HL-60 (cell line): Measurements from ENCODE around the gene CENPX.

Experiments used
- CTCF ChIP-seq: IDR thresholded peaks from one replicate; pipeline ENCODE4 v1.5.1; 2011; ENCODE audit warnings: low read length, control low read depth, inconsistent platforms; ENCODE audit not compliant: insufficient read depth
- GABPA ChIP-seq: IDR thresholded peaks from 2 replicates; pipeline ENCODE4 v1.6.1; 2012; ENCODE audit warnings: low read depth
- POLR2AphosphoS5 ChIP-seq: IDR thresholded peaks from 2 replicates; pipeline ENCODE4 v1.6.1; 2012; ENCODE audit warnings: low read depth
- REST ChIP-seq: IDR thresholded peaks from 2 replicates; pipeline ENCODE4 v1.6.1; 2012; ENCODE audit warnings: low read depth; ENCODE audit not compliant: insufficient replicate concordance
- SPI1 ChIP-seq: IDR thresholded peaks from 2 replicates; pipeline ENCODE4 v1.6.1; 2012; ENCODE audit warnings: low read depth, mild to moderate bottlenecking, borderline replicate concordance

GRCh38 chr17:82047914-82048570 is 25.4 kb upstream of the CENPX start:
- TF ChIP-seq CTCF, result no peak
- TF ChIP-seq GABPA, result no peak
- no peak for TF ChIP-seq SPI1
- no peak for TF ChIP-seq POLR2AphosphoS5
- TF ChIP-seq REST, result no peak
